Heart left ventricle (tissue), 16 donors: ENCODE measurements around the gene LRRC42. TPM values are rescaled to one million over a fixed set of nuclear protein-coding genes. Genes with fewer than 3 reads are reported as not detected.

Experiments
- ATAC-seq, 4 donors: fragments of 200-7000 bp; cut with Tn5 transposase; one replicate each; pipeline ENCODE4 v1.9.1; 2020 to 2022; ENCODE audit warnings: moderate library complexity in 4 of 4, mild to moderate bottlenecking in 3 of 4, moderate number of reproducible peaks in 1 of 4
- DNase-seq, 5 donors: peaks; one replicate each; pipeline ENCODE4 v3.0.0-alpha.2; 2020
- H3K27ac ChIP-seq, 12 donors: fragments of 200-600 bp; sonication (generic) in 4 of 12; one replicate each; pipeline versions ENCODE4 v1.5.0 to v1.8.0; 2016 to 2022; ENCODE audit warnings: mild to moderate bottlenecking in 2 of 12
- H3K27me3 ChIP-seq, 9 donors: fragments of 200-600 bp; sonication (generic) in 2 of 9; one replicate each; pipeline versions ENCODE4 v1.5.1 to v1.8.0; 2016 to 2022; ENCODE audit warnings: mild to moderate bottlenecking in 3 of 9
- H3K36me3 ChIP-seq, 9 donors: fragments of 200-600 bp; sonication (generic) in 2 of 9; one replicate each; pipeline versions ENCODE4 v1.5.0 to v1.8.0; 2018 to 2022; ENCODE audit warnings: mild to moderate bottlenecking in 2 of 9
- H3K4me1 ChIP-seq, 12 donors: fragments of 200-600 bp; sonication (generic) in 4 of 12; one replicate each; pipeline versions ENCODE4 v1.5.0 to v1.8.0; 2016 to 2022; ENCODE audit warnings: mild to moderate bottlenecking in 3 of 12
- H3K4me3 ChIP-seq, 12 donors: fragments of 200-600 bp; sonication (generic) in 4 of 12; one replicate each; pipeline versions ENCODE4 v1.5.0 to v1.8.0; 2017 to 2022; ENCODE audit warnings: mild to moderate bottlenecking in 9 of 12, moderate library complexity in 4 of 12
- H3K9me3 ChIP-seq, 12 donors: fragments of 200-600 bp; sonication (generic) in 4 of 12; one replicate each; pipeline versions ENCODE4 v1.5.0 to v1.8.0; 2016 to 2022; ENCODE audit warnings: mild to moderate bottlenecking in 1 of 12
- POLR2A ChIP-seq, 2 donors: fragments of 450-650 bp; IDR thresholded peaks; one replicate each; pipeline ENCODE4 v1.6.1; 2017; ENCODE audit warnings: antibody characterized with exemption in 2 of 2, mild to moderate bottlenecking in 2 of 2, moderate library complexity in 2 of 2
- WGBS, 4 donors: extraction: QIAGEN DNeasy Blood & Tissue Kit in 2 of 4; methylation state at CpG; one replicate each; pipeline versions ENCODE4 v1.1.5 to v1.1.7; 2013 to 2018; 5-methylcytosine and 5-hydroxymethylcytosine counted together
- intact Hi-C, 10 donors: fragments of 100-400 bp; cut with DNase I; formaldehyde crosslinking; loops; one replicate each; pipeline versions ENCODE4 v1.11.1 to v1.14.2; 2022
- polyA plus RNA-seq, 2 donors: library from polyadenylated mRNA; stranded (reverse); fragments of 200-250 nt; gene quantifications; one replicate each; pipeline ENCODE4 v1.2.3, GENCODE V29; 2013
- total RNA-seq, 9 donors: library from RNA; depleted of rRNA in 2 of 9; stranded (reverse); fragments of >200 nt in 2 of 9; fragmentation: NEBNext Ultra II Directional in 3 of 9; extraction: Animal tissue kit (Norgen Biotek cat#: 25700) in 3 of 9; gene quantifications; one replicate each; pipeline versions ENCODE4 v1.1.0 to v1.2.4, GENCODE V29; 2016 to 2023
- TF ChIP-seq, protein P1 (sequence below), 12 donors: fragments of 200-600 bp; sonication (generic) in 4 of 12; IDR thresholded peaks; one replicate each; pipeline versions ENCODE4 v1.5.0 to v1.8.0; 2018 to 2022; ENCODE audit warnings: antibody characterized with exemption in 12 of 12, mild to moderate bottlenecking in 5 of 12
- donor health status: ischemic (EF 13 %, LVEDD 7.1; RV severe dilation, severe dysfunction).
- donor health status: healthy with polysubstance abuse.
- donor health status: DM: no; HTN: yes; CAD: no.
- donor health status: DM: no; HTN: no; CAD: no.
- donor health status: ischemic (EF 25% LVEDD 6.9; RV normal size, moderate dysfunction).
- donor health status: ischemic (EF 25% LVEDD 5.7; RV mildly dilated, moderate dysfunction).
- donor health status: healthy.
- donor health status: DM: yes; HTN: yes; CAD: no.
- donor health status: ischemic (EF 35%, LVEDD 5.7; RV mildly dilated, moderate dysfunction).
- donor health status: nonischemic (EF 11% LVEDD 7.7; RV severe dilation, severe dysfunction).
- donor health status: DM: yes; HTN: yes; CAD: no.
- donor health status: PGD.
- donor health status: ischemic (EF 29% LVEDD 5.4; RV normal size, mild dysfunction).
- donor health status: nonischemic (EF 23%, LVEDD 6.1; RV moderate dilation, normal function).

The LRRC42 gene
- total and polyA plus RNA-seq, 11 donors: 3.7 to 18.5 (median 14.3) TPM

DNA sequence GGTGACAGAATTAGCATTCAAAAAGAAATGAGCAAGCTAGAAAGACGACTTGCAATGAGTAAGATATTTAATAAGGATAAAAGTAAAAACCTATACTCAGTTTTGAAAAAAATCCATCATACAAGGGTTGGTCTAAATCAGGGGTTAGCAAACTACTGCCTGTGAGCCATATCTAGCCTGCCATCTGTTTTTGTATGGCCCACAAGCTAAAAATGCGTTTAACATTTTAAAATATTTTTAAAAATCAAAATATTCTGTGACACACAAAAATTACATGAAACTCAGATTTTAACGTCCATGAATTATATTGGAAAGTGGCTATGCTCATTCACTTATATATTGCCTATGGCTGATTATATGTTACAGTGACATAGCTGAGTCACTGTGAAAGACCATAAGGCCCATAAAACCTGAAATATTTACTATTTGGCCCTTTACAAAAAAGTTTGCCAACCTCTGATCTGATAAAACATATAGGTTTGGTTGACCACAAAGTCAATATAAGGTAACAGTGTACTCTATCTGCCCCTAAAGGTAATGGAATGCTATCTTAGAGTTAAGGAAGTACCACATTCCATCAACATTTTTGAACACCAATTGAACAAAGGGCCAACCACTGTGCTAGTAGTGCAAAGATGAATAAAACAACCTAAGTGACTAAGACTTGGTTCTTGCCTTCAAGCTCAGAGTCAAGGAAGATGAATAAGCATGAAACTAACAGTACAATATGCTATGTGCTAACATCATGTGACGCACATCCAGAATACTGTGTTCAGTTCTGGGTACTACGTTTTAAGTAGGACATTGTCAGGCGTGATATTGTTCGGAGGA lies 3.8 kb upstream of the LRRC42 start:
- Histone ChIP-seq H3K4me3 (no peak overlapping the region), H3K4me1 (peaks cover 2 to 38% (median 15%) of the 10 kb centered on the region in 12 donors), H3K27ac (no peak overlapping the region), H3K9me3 (no peaks in the 10 kb centered on the region), H3K36me3 (peaks cover 0 to 24% (median 0%) of the 10 kb centered on the region in 9 donors), H3K27me3 (no peaks in the 10 kb centered on the region)
- intact Hi-C loops: loop anchor here in 2 of 10 donors (10.0 kb wide), 1 partner anchor 112 kb away; the partner anchor contains the start of genes TCEANC2 (in 2 of the 2) and TMEM59 (in 2 of the 2)
- WGBS, 4 donors: 87 to 93% (median 90%) methylated on average over 7 of the region's 7 CpGs
- no peak for DNase-seq
- TF ChIP-seq, protein P1, sequence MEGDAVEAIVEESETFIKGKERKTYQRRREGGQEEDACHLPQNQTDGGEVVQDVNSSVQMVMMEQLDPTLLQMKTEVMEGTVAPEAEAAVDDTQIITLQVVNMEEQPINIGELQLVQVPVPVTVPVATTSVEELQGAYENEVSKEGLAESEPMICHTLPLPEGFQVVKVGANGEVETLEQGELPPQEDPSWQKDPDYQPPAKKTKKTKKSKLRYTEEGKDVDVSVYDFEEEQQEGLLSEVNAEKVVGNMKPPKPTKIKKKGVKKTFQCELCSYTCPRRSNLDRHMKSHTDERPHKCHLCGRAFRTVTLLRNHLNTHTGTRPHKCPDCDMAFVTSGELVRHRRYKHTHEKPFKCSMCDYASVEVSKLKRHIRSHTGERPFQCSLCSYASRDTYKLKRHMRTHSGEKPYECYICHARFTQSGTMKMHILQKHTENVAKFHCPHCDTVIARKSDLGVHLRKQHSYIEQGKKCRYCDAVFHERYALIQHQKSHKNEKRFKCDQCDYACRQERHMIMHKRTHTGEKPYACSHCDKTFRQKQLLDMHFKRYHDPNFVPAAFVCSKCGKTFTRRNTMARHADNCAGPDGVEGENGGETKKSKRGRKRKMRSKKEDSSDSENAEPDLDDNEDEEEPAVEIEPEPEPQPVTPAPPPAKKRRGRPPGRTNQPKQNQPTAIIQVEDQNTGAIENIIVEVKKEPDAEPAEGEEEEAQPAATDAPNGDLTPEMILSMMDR (IDR thresholded peaks at IDR 0.05): no peak
- no peak for TF ChIP-seq POLR2A (IDR thresholded peaks at IDR 0.05)
- no peak for ATAC-seq

DNA sequence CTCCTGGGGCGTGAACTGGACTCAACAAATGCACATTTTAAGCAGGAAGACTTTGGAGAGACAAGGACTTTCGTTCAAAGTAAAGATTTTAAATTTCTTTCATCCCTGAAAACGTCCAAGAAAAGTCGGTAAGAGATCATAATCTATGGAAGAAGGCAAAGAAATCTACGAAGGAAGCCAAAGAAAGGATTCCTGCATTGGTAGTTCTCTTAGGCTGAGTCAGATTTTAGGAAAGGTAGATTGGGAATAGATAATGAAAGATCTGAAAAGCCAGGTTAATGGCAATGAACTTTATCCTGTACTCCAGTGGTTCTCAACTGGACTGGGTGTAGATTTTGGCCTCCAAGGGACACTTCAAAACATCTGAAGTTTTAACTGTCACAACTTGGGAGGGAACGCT lies 3.1 kb upstream of the LRRC42 start:
- ATAC-seq: no peak
- intact Hi-C loops: loop anchor here in 2 of 10 donors (10.0 kb wide), 1 partner anchor 112 kb away; the partner anchor contains the start of genes TCEANC2 (in 2 of the 2) and TMEM59 (in 2 of the 2)
- H3K9me3 ChIP-seq: no peaks in the 10 kb centered on the region
- no peaks in the 10 kb centered on the region for H3K27me3 ChIP-seq
- H3K36me3 ChIP-seq: peaks cover 0 to 17% (median 0%) of the 10 kb centered on the region in 9 donors
- peaks cover 2 to 45% (median 20%) of the 10 kb centered on the region in 12 donors for H3K4me1 ChIP-seq
- no peak overlapping the region for H3K27ac ChIP-seq
- TF ChIP-seq, protein P1 (IDR thresholded peaks at IDR 0.05): no peak
- no peak for TF ChIP-seq POLR2A (IDR thresholded peaks at IDR 0.05)
- no peak overlapping the region for H3K4me3 ChIP-seq
- no peak for DNase-seq
- WGBS, 4 donors: 93 to 97% (median 94%) methylated on average over 6 of the region's 6 CpGs

DNA sequence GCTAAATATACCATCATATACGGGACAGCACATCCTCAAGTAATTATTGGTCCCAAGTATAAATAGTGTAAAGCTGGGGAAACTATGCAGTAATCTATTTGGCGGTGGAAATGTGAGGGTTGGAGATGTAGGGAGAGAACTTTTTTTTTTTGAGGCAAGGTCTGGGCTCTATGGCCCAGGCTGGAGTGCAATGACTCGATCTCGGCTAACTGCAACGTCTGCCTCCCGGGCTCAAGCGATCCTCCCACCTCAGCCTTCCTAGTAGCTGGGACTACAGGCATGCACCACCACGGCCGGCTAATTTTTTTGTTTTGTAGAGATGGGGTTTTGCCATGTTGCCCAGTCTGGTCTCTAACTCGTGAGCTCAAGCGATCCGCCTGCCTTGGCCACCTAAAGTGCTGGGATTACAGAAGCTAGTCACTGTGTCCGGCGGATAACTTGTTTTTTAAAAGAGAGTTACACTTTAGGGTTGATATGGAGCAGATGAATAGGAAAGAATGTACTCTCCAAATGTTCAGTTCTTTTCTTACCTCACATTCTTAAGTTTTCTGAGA lies 2.6 kb upstream of the LRRC42 start:
- H3K4me3 ChIP-seq: no peak overlapping the region
- DNase-seq (no peak), ATAC-seq (no peak)
- peaks cover 2 to 45% (median 20%) of the 10 kb centered on the region in 12 donors for H3K4me1 ChIP-seq
- intact Hi-C loops: loop anchor here in 3 of 10 donors (2.0 to 10.0 kb wide), 2 partner anchors 53 to 111 kb away; partner anchors contain the start of genes TCEANC2 (in 2 of the 3) and TMEM59 (in 2 of the 3)
- TF ChIP-seq, protein P1 (IDR thresholded peaks at IDR 0.05): no peak
- TF ChIP-seq POLR2A (IDR thresholded peaks at IDR 0.05): no peak
- H3K27me3 ChIP-seq: no peaks in the 10 kb centered on the region
- WGBS, 4 donors: 95 to 97% (median 96%) methylated on average over 14 of the region's 14 CpGs
- H3K9me3 ChIP-seq: no peaks in the 10 kb centered on the region
- H3K27ac ChIP-seq: no peak overlapping the region
- H3K36me3 ChIP-seq: peaks cover 0 to 12% (median 0%) of the 10 kb centered on the region in 9 donors
